NCI-H2227 (cell line): ENCODE results near the gene CACNA1C.

ENCODE experiments used
- DNase-seq: peaks from one replicate; lab custom pipeline; 2025; ENCODE audit not compliant: unreplicated experiment; lab: John Stamatoyannopoulos, UW

Gene CACNA1C

GRCh38 chr12:2562400-2562799 lies 509.6 kb downstream of the CACNA1C start:
- no peak for DNase-seq

DNA sequence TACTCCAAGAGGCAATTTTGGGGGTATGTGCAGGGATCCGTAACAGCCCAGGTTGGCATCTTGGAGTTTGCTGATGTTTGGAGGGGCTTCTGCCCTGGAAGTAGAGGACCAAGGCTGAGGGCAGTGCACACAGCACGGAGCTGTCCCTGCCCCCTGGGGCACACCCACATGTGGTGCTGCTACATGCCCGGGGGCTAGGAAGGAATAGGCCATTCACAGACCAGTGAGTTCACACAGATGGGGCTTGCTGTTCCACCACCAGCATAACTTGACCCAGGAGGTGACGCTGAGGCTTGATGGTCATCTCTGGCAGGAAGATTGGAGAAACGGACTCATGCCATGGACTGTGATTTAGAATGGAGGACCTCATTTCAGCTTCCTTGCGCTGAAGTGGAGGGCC lies 510.9 kb downstream of the CACNA1C start:
- no peak for DNase-seq

- no peak for DNase-seq
These were observed 513.4 kb downstream of the CACNA1C start for GRCh38 chr12:2566161-2566560.

DNA sequence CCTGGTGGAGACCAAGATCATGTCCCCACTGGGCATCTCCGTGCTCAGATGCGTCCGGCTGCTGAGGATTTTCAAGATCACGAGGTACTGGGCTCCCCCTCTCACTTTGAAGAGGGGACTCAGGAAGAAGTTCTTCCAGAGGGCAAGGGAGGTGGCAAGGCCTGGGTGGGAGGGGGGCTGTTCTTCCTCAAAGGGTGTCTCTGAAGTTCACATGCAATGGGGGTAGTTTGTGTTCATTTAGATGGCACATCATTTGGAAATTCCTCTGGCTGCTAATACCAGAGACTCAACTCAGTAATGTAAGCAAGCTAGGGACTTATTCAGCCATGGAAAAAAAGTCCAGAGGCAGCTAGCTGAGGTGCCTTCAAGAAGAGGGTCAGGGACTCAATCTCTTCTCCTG lies 514.9 kb downstream of the CACNA1C start:
- no peak for DNase-seq

DNA sequence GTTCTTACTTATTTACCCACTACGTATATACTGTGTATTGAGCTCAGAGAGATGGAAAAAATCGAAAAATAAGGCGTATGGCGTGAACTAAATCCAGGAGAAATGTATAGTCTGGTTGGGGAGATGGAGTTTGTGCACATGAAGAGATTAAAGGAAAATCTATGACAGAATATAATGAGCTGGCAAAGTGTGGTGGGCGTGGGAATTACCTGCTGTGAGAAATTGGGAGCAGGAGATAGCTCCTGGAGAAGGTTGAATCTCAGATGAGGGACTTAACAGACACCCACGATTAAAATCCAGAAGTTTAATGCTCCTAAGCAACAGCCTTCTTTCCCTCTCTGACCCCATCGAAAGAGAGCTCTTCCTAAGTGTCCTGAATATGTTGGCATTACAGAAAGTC lies 517.8 kb downstream of the CACNA1C start:
- no peak for DNase-seq

DNA sequence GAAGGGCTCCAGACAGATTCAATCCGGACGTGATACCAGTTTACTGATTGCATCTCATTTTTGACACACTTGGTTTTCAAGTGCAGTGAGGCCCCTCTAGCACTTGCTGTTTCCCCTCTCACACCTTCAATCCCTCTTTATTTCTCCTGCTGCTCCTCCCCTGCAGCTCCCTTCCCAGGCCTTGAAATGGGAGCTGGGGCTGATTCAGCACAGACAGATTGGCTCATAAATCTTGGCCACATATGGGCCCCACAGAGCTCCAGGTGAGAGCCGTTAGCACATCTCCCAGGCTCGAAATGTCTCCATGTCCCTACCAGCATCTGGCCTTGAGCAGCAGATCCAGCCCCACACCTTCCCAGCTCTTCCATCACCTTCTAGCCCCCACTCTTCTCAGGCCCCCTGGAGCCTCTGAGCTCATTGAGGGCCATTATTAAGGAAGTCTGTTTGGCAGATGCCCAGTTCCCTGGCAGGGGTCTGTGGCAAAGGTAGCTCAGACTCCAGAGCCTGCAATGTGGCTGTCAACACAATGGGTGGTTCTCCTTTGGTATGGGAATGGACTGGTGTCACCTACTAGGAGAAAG lies 521.7 kb downstream of the CACNA1C start:
- no peak for DNase-seq

- DNase-seq, result no peak
These were observed 522.5 kb downstream of the CACNA1C start for GRCh38 chr12:2575245-2575644.

GRCh38 chr12:2578211-2578610 lies 525.4 kb downstream of the CACNA1C start:
- no peak for DNase-seq

DNA sequence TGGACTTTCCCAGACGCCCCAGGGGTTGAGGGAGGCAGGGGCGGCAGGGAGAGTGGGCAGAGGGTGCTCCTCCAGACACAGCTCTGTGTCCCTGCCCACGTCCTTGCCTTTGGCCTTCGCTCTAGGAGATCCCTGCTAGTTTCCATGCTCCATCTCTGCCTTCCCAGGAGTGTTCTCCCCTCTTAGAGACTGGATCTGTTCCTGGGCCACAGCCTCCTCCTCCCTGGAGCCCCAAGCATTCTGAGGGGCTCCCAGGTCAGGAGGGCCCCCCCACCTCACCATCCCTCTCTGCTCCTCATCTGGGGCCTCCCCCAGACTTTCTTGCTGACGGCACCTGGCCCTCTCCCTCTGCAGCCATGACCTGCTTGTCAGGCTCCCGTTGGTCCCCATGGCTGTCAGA lies 526.0 kb downstream of the CACNA1C start:
- DNase-seq, result no peak

GRCh38 chr12:2580821-2581220 lies 528.0 kb downstream of the CACNA1C start:
- no peak for DNase-seq

DNA sequence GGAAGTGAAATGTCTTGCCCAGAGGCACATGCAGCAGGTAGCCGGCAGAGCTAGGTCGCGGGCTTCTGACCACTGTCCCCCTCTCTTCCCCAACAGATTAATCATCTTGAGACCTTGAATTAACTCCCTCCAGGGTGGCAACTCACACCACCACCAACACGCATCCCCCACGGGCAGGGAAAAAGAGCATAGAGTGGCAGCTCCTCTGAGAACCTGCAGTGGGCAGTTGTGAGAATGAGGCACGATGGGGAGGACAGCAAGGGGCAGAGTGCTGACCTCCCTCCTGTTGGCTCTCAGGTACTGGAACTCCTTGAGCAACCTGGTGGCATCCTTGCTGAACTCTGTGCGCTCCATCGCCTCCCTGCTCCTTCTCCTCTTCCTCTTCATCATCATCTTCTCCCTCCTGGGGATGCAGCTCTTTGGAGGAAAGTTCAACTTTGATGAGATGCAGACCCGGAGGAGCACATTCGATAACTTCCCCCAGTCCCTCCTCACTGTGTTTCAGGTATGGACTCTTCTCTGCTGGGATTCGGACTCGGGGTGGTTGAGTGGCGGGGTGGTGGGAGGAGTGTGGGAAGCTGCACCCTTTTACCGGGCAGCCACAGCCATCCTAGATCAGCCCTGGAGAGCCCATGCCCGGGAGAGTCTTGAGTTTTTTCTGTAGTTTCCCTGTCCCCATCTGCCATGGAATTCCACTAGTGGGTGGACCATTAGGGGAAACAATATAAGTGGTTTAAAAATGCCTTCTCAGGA lies 528.7 kb downstream of the CACNA1C start:
- DNase-seq, result no peak

DNA sequence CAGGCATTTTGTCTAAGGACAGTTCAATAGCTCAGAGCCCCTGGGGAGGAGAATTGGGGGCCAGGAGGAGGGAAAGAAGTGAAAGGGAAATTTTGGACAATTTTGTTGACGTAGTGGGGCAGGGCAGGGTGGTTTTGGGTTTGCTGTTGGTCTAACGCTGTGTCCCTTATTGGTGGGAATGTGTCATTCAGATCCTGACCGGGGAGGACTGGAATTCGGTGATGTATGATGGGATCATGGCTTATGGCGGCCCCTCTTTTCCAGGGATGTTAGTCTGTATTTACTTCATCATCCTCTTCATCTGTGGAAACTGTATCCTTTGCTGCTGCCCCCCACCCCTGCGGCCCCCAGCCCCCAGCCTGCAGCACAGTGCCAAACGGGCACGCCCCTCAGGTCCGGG lies 529.8 kb downstream of the CACNA1C start:
- no peak for DNase-seq

GRCh38 chr12:2583091-2583497 lies 530.3 kb downstream of the CACNA1C start:
- peak; percentile 65 for DNase-seq

DNA sequence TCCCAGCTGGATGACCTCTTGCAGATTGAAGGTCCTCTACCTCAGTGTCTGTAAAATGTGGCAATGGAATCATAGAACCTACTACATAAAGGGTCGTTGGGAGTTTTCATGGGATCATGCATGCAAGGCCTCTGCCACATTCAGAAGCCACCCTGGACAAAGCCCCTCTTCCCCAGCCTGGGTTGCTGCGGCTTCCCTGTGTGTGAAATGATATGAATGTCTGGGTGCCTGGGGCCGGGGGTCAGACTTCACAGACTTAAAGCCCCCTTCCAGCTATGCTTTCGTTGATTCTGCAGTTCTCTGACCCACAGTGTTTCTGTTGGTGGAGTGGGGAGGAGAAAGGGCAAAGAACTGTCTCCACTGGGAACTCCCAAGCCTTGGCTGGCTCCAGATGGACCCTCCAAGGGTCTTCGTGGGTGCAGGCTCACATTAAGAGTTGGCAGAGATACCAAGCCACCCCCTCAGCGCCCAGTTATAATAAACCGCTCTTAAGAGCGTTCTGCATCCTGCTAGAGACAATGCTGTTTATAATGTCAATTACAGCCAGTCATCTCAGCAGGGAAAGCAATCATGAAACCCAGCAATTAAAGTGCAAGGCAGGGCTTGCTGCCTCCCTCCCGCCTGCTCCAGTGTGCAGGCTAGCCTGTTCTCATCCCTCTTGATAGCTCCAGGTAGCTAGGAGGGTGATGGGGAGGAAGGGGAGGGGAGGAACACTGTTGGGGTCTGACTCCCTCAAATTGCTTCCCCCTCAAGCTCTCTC lies 531.0 kb downstream of the CACNA1C start:
- peak; percentile 65 for DNase-seq

DNA sequence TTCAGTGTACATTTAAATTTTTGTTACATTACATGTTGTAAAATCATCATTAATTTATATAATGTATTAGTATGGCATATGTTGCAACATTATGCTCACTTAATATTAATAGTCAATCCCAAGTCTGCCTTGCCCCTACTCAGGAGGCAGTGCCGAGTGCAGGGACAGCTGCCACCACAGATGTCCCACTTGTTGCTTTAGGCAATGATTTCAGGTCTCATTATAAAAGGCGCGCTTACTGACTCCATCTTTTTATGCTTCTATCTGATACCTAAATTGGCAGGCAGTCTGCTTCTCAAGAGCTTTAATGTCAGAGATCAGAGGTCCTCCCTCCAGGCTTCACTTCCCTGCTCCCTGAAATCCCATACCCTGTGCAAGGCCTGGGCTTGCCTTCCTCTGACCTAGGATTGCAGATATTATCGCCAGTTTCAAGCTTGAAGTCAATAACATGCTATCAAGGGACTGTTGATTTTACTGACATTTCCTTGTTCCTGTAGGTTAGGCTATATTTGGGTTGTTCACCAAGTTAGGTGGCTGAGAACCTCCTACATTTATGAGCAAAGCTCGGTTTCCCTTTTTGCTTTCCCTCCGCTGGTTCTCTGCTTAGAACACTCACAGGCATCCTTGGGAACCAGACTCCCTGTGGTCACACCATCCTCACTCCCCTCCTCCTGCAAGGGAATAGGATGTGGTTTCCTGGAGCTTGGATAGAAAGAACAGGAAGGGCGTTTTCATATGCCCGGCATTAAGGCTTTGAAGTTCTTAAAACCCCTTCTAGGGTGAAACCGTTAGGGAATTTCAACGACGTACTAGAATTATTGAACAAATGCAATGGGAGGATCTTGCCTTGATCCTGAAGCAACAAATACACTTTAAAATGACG lies 533.6 kb downstream of the CACNA1C start:
- DNase-seq, result no peak

DNA sequence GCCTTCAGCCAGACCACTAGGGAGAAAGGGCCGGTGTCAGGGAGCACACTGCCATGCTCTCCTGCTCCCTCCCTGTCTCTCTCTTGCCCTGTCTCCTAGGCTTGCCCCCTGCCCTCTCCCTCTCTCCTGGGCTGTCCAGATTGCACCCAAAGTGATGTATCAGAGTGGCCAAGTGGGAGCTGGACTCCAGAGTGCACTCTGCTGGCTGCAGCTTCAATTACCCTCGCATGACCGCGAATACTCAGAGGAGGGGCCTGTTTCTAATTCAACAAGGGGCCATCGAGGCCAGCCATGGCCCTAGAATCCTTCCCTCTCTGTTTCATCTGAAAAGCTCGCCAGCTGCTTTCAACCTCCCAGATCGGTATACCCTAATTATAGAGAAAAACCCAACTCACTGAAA lies 535.6 kb downstream of the CACNA1C start:
- DNase-seq, result no peak

- DNase-seq, result no peak
These were observed 536.6 kb downstream of the CACNA1C start for GRCh38 chr12:2589381-2589780.

GRCh38 chr12:2593045-2593444 lies 540.3 kb downstream of the CACNA1C start:
- DNase-seq, result no peak

- DNase-seq, result no peak
These were observed 543.7 kb downstream of the CACNA1C start for GRCh38 chr12:2596441-2596840.

- DNase-seq, result no peak
These were observed 552.5 kb downstream of the CACNA1C start for GRCh38 chr12:2605301-2605700.

GRCh38 chr12:2606186-2606910 lies 553.6 kb downstream of the CACNA1C start:
- DNase-seq, result no peak
